Measurements from ENCODE around the gene SMIM22. TPM values are rescaled to one million over a fixed set of nuclear protein-coding genes. Genes with fewer than 3 reads are reported as not detected.
"Not testable (repeated sequence)": the region's sequence is repeated elsewhere in the genome, so short reads cannot be mapped to it uniquely, and the experiment has no call there.

Gene SMIM22
- total RNA-seq, 1 experiment from 2014 or later = not detected

DNA sequence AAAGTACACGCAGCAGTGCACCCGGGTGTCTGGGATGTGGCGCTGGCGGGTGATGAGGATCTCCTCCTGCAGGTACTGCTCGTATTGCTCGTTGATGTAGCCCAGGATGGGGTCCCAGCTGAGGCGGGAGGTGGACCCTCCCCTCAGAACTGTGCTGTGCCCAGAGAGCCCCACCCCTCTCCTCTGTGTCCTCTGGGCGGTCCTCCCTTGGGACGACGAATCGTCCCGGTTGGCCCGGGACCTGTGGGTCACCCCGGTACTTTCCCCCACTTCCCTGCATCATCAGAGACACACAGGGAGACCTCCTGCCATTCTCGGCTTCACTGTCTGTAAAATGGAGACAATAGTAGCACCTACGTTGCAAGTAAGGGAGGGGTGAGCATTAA is 11.2 kb upstream of the SMIM22 start:
- Histone ChIP-seq H3K9me3 (ENCODE audit: low read depth, low read length, poor library complexity, severe bottlenecking) (no peaks in the 10 kb centered on the region), H3K27me3 (replicated peaks; ENCODE audit: insufficient read depth, low read depth, low read length, poor library complexity) (no peaks in the 10 kb centered on the region), H3K36me3 (ENCODE audit: insufficient read depth, low read length, poor library complexity, severe bottlenecking) (no peaks in the 10 kb centered on the region), H3K4me3 (ENCODE audit: low read depth, low read length, poor library complexity, severe bottlenecking) (no peak overlapping the region), H3K27ac (ENCODE audit: low read depth, low read length, poor library complexity, severe bottlenecking) (no peak overlapping the region), H3K4me1 (ENCODE audit: insufficient read depth, low read length, poor library complexity, severe bottlenecking) (no peaks in the 10 kb centered on the region)
- intact Hi-C loops (cut with micrococcal nuclease; ENCODE audit: unreplicated experiment) = no loop called here
- no peak for DNase-seq (ENCODE audit: low spot score)
- no TSS peak for BruUV-seq (replicated peaks)
- no peak for TF ChIP-seq EZH2 (IDR thresholded peaks at IDR 0.05; ENCODE audit: borderline replicate concordance, low read depth, low read length, poor library complexity, severe bottlenecking)
- TF ChIP-seq, protein P1, sequence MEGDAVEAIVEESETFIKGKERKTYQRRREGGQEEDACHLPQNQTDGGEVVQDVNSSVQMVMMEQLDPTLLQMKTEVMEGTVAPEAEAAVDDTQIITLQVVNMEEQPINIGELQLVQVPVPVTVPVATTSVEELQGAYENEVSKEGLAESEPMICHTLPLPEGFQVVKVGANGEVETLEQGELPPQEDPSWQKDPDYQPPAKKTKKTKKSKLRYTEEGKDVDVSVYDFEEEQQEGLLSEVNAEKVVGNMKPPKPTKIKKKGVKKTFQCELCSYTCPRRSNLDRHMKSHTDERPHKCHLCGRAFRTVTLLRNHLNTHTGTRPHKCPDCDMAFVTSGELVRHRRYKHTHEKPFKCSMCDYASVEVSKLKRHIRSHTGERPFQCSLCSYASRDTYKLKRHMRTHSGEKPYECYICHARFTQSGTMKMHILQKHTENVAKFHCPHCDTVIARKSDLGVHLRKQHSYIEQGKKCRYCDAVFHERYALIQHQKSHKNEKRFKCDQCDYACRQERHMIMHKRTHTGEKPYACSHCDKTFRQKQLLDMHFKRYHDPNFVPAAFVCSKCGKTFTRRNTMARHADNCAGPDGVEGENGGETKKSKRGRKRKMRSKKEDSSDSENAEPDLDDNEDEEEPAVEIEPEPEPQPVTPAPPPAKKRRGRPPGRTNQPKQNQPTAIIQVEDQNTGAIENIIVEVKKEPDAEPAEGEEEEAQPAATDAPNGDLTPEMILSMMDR (conservative IDR thresholded peaks at IDR 0.05; ENCODE audit: low read depth, low read length) = no peak
- POLR2A ChIA-PET (ENCODE audit: low non-redundant PET) = no interaction called here
- CTCF ChIA-PET = no interaction called here

DNA sequence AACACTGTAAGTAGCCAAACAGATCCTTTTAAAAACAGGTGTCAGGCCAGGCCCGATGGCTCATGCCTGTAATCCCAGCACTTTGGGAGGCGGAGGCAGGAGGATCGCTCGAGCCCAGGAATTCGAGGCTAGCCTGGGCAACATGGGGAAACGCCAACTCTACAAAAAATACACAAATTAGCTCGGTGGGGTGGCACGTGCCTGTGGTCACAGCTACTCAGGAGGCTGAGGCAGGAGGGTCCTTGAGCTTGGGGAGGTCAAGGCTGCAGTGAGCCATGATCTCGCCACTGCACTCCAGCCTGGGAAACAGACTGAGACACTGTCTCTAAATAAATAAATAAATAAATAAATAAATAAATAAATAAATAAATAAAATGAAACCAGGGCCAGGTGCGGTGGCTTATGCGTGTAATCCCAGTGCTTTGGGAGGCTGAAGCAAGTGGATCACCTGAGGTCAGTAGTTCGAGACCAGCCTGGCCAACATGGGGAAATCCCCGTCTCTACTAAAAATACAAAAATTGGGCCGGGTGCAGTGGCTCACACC is 10.7 kb upstream of the SMIM22 start:
- H3K27me3 ChIP-seq (replicated peaks; ENCODE audit: insufficient read depth, low read depth, low read length, poor library complexity); H3K36me3 ChIP-seq (ENCODE audit: insufficient read depth, low read length, poor library complexity, severe bottlenecking); BruUV-seq (replicated peaks); CTCF ChIA-PET; POLR2A ChIA-PET (ENCODE audit: low non-redundant PET); DNase-seq (ENCODE audit: low spot score); H3K9me3 ChIP-seq (ENCODE audit: low read depth, low read length, poor library complexity, severe bottlenecking); H3K27ac ChIP-seq (ENCODE audit: low read depth, low read length, poor library complexity, severe bottlenecking); H3K4me3 ChIP-seq (ENCODE audit: low read depth, low read length, poor library complexity, severe bottlenecking); intact Hi-C loops (cut with micrococcal nuclease; ENCODE audit: unreplicated experiment); H3K4me1 ChIP-seq (ENCODE audit: insufficient read depth, low read length, poor library complexity, severe bottlenecking): not testable (repeated sequence)

DNA sequence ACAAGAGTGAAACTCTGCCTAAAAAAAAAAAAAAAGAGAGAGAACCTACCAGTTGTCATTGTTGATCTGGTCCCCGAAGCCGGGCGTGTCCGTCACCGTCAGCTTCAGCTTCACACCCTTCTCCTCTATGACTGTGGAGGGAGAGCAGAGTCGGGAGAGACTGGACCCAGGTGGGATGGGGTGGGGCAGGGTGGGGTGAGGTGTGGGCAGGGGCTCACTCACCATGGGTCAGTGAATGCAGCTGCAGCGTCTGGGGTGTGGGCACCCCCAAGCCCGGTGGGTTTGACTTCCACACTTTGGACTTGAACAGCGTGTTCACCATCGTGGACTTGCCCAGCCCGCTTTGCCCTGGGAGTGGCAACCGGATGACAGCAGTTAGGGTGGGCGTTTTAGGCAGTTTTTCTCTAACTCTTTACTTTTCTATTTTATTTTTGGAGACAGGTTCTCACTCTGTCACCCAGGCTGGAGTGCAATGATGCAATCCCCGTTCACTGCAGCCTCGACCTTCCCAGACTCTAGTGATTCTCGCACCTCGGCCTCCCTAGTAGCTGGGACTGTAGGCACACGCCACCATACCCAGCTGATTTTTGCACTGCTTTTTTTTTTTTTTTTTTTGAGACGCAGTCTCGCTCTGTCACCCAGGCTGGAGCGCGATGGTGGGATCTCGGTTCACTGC is 9.3 kb upstream of the SMIM22 start:
- ChIA-PET CTCF (no interaction called here), POLR2A (ENCODE audit: low non-redundant PET) (no interaction called here)
- BruUV-seq (replicated peaks) = no TSS peak
- intact Hi-C loops (cut with micrococcal nuclease; ENCODE audit: unreplicated experiment) = no loop called here
- no peak overlapping the region for H3K4me3 ChIP-seq (ENCODE audit: low read depth, low read length, poor library complexity, severe bottlenecking)
- H3K27ac ChIP-seq (ENCODE audit: low read depth, low read length, poor library complexity, severe bottlenecking) = no peak overlapping the region
- TF ChIP-seq EZH2 (IDR thresholded peaks at IDR 0.05; ENCODE audit: borderline replicate concordance, low read depth, low read length, poor library complexity, severe bottlenecking) = no peak
- TF ChIP-seq, protein P1 (conservative IDR thresholded peaks at IDR 0.05; ENCODE audit: low read depth, low read length) = no peak
- no peaks in the 10 kb centered on the region for H3K36me3 ChIP-seq (ENCODE audit: insufficient read depth, low read length, poor library complexity, severe bottlenecking)
- no peaks in the 10 kb centered on the region for H3K27me3 ChIP-seq (replicated peaks; ENCODE audit: insufficient read depth, low read depth, low read length, poor library complexity)
- H3K9me3 ChIP-seq (ENCODE audit: low read depth, low read length, poor library complexity, severe bottlenecking) = no peaks in the 10 kb centered on the region
- no peaks in the 10 kb centered on the region for H3K4me1 ChIP-seq (ENCODE audit: insufficient read depth, low read length, poor library complexity, severe bottlenecking)
- no peak for DNase-seq (ENCODE audit: low spot score)

DNA sequence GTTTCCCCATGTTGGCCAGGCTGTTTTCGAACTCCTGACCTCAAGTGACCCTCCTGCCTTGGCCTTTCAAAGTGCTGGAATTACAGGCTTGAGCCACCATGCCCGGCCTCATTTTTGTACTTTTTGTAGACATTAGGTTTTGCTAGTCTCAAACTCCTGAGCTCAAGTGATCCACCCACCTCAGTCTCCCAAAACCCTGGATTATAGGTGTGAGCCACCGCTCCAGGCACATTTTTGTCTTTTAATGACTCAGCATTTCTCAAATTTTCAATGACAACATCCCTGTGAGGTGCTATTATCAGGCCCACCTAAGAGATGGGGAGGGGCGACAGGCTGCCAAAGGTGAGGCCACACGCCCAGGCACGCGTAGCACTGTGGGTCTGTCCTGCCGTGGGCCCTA is 8.1 kb upstream of the SMIM22 start:
- Histone ChIP-seq H3K9me3 (ENCODE audit: low read depth, low read length, poor library complexity, severe bottlenecking) (no peaks in the 10 kb centered on the region), H3K27ac (ENCODE audit: low read depth, low read length, poor library complexity, severe bottlenecking) (no peak overlapping the region), H3K36me3 (ENCODE audit: insufficient read depth, low read length, poor library complexity, severe bottlenecking) (no peaks in the 10 kb centered on the region), H3K4me3 (ENCODE audit: low read depth, low read length, poor library complexity, severe bottlenecking) (no peak overlapping the region), H3K4me1 (ENCODE audit: insufficient read depth, low read length, poor library complexity, severe bottlenecking) (no peaks in the 10 kb centered on the region), H3K27me3 (replicated peaks; ENCODE audit: insufficient read depth, low read depth, low read length, poor library complexity) (no peaks in the 10 kb centered on the region)
- no peak for DNase-seq (ENCODE audit: low spot score)
- CTCF ChIA-PET = no interaction called here
- POLR2A ChIA-PET (ENCODE audit: low non-redundant PET) = no interaction called here
- intact Hi-C loops (cut with micrococcal nuclease; ENCODE audit: unreplicated experiment) = no loop called here
- TF ChIP-seq, protein P1 (conservative IDR thresholded peaks at IDR 0.05; ENCODE audit: low read depth, low read length) = no peak
- TF ChIP-seq EZH2 (IDR thresholded peaks at IDR 0.05; ENCODE audit: borderline replicate concordance, low read depth, low read length, poor library complexity, severe bottlenecking) = no peak
- no TSS peak for BruUV-seq (replicated peaks)

Measured in A673 (cell line).